Prostate gland (tissue), 2 donors: Measurements from ENCODE around the gene ARID2. TPM values are rescaled to one million over a fixed set of nuclear protein-coding genes. Genes with fewer than 3 reads are reported as not detected.

Source experiments
- DNase-seq: peaks from one replicate; pipeline ENCODE4 v3.0.0-alpha.2; 2019; ENCODE audit warnings: low spot score
- H3K27ac ChIP-seq, 2 donors: fragments of 200-600 bp; sonication (generic); 2 replicates each; pipeline ENCODE4 v1.5.1; 2017 to 2019
- H3K27me3 ChIP-seq: fragments of 200-600 bp; sonication (generic); replicated peaks from 2 replicates; pipeline ENCODE4 v1.5.1; 2019; ENCODE audit not compliant: insufficient read depth
- H3K36me3 ChIP-seq, 2 donors: fragments of 200-600 bp; sonication (generic); 1 replicate in 1 of 2; 2 replicates in 1 of 2; pipeline versions ENCODE4 v1.5.1 to v1.8.1; 2017 to 2019
- H3K4me1 ChIP-seq: fragments of 200-600 bp; sonication (generic); replicated peaks from 2 replicates; pipeline ENCODE4 v1.5.1; 2019
- H3K4me3 ChIP-seq, 2 donors: fragments of 200-600 bp; sonication (generic); 2 replicates each; pipeline ENCODE4 v1.5.1; 2017 to 2019
- H3K9me3 ChIP-seq: fragments of 200-600 bp; sonication (generic); 2 replicates; pipeline ENCODE4 v1.5.1; 2017
- CTCF ChIP-seq, 4 experiments: fragments of 200-600 bp in 2 of 4; fragments of 450-650 bp in 2 of 4; sonication (generic) in 2 of 4; IDR thresholded peaks; 1 replicate in 3 of 4; 2 replicates in 1 of 4; pipeline ENCODE4 v1.5.1; 2016 to 2019; ENCODE audit warnings: antibody characterized with exemption in 4 of 4, mild to moderate bottlenecking in 2 of 4, moderate library complexity in 2 of 4
- POLR2A ChIP-seq: fragments of 450-650 bp; IDR thresholded peaks from one replicate; pipeline ENCODE4 v1.6.1; 2016; ENCODE audit warnings: antibody characterized with exemption, mild to moderate bottlenecking
- POLR2AphosphoS5 ChIP-seq: sonication (generic); formaldehyde crosslinking; IDR thresholded peaks from one replicate; pipeline ENCODE4 v1.6.1; 2017; ENCODE audit warnings: antibody characterized with exemption
- WGBS: methylation state at CpG from one replicate; pipeline ENCODE4 v1.1.5; 2018; 5-methylcytosine and 5-hydroxymethylcytosine counted together
- intact Hi-C: fragments of 100-400 bp; cut with DNase I; formaldehyde crosslinking; loops from one replicate; pipeline ENCODE4 v1.14.2; 2022
- total RNA-seq, 2 donors: library from RNA; depleted of rRNA; stranded (reverse); fragments of >200 nt; gene quantifications; one replicate each; pipeline ENCODE4 v1.1.0, GENCODE V29; 2016

The ARID2 gene
- total RNA-seq, 2 donors from 2014 or later = 29.5 to 47.3 TPM

DNA sequence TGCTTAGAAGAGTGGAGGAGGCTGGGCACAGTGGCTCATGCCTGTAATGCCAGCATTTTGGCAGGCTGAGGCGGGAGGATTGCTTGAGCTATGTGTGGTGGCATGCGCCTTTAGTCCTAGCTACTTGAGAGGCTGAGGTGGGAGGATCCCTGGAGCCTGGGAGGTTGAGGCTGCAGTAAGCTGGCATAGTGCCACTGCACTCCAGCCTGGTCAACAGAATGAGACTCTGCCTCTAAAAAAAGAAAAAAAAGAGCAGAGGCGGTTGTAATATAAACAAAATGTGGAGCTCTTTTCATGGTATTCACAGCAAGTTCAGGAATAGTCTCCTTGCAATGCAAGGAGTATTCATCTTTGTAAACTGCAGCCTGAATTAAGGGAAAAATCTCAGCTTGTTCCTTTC lies 27.2 kb downstream of the ARID2 start:
- no peaks in the 10 kb centered on the region for H3K36me3 ChIP-seq
- no peaks in the 10 kb centered on the region for H3K4me1 ChIP-seq
- no peak for DNase-seq
- H3K4me3 ChIP-seq = no peak overlapping the region
- 77% methylated on average over 3 of the region's 3 CpGs for WGBS
- H3K27me3 ChIP-seq = no peaks in the 10 kb centered on the region
- intact Hi-C loops = no loop called here
- no peak overlapping the region for H3K27ac ChIP-seq
- no peaks in the 10 kb centered on the region for H3K9me3 ChIP-seq
- TF ChIP-seq CTCF (IDR thresholded peaks at IDR 0.05) (no peak), POLR2A (no peak), POLR2AphosphoS5 (no peak)

- WGBS = 81% methylated on average over 3 of the region's 3 CpGs
- Histone ChIP-seq H3K27ac (no peak overlapping the region), H3K27me3 (no peaks in the 10 kb centered on the region), H3K36me3 (no peaks in the 10 kb centered on the region), H3K9me3 (no peaks in the 10 kb centered on the region), H3K4me1 (no peaks in the 10 kb centered on the region), H3K4me3 (no peak overlapping the region)
- intact Hi-C loops = no loop called here
- no peak for DNase-seq
- TF ChIP-seq CTCF (IDR thresholded peaks at IDR 0.05) = no peak
Measured at GRCh38 chr12:45757172-45757571, 27.7 kb downstream of the ARID2 start.

- H3K36me3 ChIP-seq = no peaks in the 10 kb centered on the region
- no peak for DNase-seq
- no peaks in the 10 kb centered on the region for H3K27me3 ChIP-seq
- 91% methylated on average over 4 of the region's 4 CpGs for WGBS
- no peak overlapping the region for H3K27ac ChIP-seq
- no peaks in the 10 kb centered on the region for H3K4me1 ChIP-seq
- intact Hi-C loops = loop anchor here (10.0 kb wide), 1 partner anchor 234 kb away; the partner anchor contains the start of gene SCAF11
- H3K4me3 ChIP-seq = no peak overlapping the region
- no peaks in the 10 kb centered on the region for H3K9me3 ChIP-seq
- TF ChIP-seq POLR2A (no peak), CTCF (IDR thresholded peaks at IDR 0.05) (no peak), POLR2AphosphoS5 (no peak)
Measured at GRCh38 chr12:45760333-45760732, 30.8 kb downstream of the ARID2 start.

DNA sequence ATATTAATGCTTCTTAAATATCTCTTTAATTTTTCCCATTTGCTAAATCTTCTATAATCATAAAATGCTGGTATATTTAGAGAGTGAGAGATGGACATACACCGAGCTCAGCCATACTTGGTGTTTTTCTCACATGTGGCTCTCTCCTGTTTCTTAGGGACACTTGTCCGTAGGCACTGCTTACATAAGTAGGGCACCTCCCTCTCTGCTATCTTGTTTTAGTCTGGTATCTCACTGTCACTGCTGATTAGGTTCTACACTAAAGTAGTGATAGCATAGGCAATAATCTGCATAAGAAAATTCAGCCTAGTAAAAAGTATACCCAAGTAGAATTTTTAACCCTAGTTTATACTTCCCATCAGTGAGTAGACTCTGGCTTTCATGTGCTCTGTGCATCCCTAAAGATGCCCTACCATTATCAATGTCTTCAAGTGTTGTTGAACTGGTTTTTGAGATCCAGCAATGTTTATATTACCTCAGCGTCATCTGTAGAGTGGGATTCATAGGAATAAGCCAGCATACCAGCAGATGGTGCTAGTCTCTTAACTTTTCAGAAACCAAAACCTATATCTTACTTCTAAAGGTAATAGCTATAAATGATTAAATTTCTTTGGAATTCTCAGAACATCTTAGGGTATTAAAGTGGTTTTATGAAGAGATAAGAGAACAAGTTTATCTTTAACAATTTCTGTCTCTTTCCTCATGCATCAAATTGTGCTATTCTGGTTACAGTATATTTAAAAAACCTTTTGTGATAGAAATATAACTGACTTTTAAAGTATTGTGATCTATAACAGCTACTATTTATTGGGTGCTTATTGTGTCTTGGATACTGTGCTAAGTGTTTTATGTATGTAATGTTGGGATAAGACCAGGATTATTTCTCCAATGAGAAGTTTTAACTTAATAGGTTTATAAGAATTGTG lies 32.9 kb downstream of the ARID2 start:
- DNase-seq = peak; percentile 23
- intact Hi-C loops = loop anchor here (10.0 kb wide), 1 partner anchor 232 kb away; the partner anchor contains the start of gene SCAF11
- no peaks in the 10 kb centered on the region for H3K4me1 ChIP-seq
- H3K9me3 ChIP-seq = no peaks in the 10 kb centered on the region
- H3K27ac ChIP-seq = no peak overlapping the region
- no peaks in the 10 kb centered on the region for H3K36me3 ChIP-seq
- H3K4me3 ChIP-seq = no peak overlapping the region
- 58% methylated on average over 3 of the region's 3 CpGs for WGBS
- no peaks in the 10 kb centered on the region for H3K27me3 ChIP-seq
- TF ChIP-seq CTCF (IDR thresholded peaks at IDR 0.05) (peak; percentile 13 to 63 (median 52)), POLR2A (no peak), POLR2AphosphoS5 (no peak)

- Histone ChIP-seq H3K9me3 (no peaks in the 10 kb centered on the region), H3K36me3 (no peaks in the 10 kb centered on the region), H3K4me1 (no peaks in the 10 kb centered on the region), H3K27me3 (no peaks in the 10 kb centered on the region), H3K4me3 (no peak overlapping the region), H3K27ac (no peak overlapping the region)
- 100% methylated on average over 4 of the region's 4 CpGs for WGBS
- TF ChIP-seq CTCF (IDR thresholded peaks at IDR 0.05) = no peak
- no peak for TF ChIP-seq POLR2AphosphoS5
- no peak for TF ChIP-seq POLR2A
- intact Hi-C loops = loop anchor here (10.0 kb wide), 1 partner anchor 231 kb away; the partner anchor contains the start of gene SCAF11
- no peak for DNase-seq
Measured at GRCh38 chr12:45763381-45763780, 33.9 kb downstream of the ARID2 start.
